Stimulated activated CD8-positive, alpha-beta memory T cell treated with anti-CD3 and anti-CD28 coated beads, Interleukin-4, amount 100 ng/mL, for 1 hour (primary cell): ENCODE results near the gene SPEF2.
"Not testable (repeated sequence)": the region's sequence is repeated elsewhere in the genome, so short reads cannot be mapped to it uniquely, and the experiment has no call there.

Experiments used
- DNase-seq, 2 donors: peaks; one replicate each; pipeline ENCODE4 v3.0.0-alpha.2; 2020; ENCODE audit warnings: low read depth in 2 of 2, low spot score in 1 of 2

SPEF2 gene

DNA sequence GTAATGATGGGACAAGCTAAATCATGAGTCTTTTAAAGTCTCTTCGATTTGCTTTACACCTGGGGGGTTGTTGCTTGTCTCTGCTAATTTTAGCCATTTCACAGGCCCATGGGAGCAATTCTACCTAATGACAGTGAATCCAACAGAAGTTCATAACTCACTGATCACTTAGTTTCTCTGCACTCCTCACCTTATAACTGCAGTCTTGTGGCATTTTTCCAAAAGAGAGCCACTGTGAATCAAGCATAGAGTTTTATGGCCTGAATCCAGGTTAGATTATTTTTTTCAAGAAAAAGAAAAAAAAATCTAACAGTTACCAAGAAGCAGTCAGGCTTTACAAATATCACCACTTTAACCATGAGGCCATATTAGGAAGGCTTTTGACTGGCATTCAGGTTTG lies 237.5 kb downstream of the SPEF2 start:
- no peak for DNase-seq

DNA sequence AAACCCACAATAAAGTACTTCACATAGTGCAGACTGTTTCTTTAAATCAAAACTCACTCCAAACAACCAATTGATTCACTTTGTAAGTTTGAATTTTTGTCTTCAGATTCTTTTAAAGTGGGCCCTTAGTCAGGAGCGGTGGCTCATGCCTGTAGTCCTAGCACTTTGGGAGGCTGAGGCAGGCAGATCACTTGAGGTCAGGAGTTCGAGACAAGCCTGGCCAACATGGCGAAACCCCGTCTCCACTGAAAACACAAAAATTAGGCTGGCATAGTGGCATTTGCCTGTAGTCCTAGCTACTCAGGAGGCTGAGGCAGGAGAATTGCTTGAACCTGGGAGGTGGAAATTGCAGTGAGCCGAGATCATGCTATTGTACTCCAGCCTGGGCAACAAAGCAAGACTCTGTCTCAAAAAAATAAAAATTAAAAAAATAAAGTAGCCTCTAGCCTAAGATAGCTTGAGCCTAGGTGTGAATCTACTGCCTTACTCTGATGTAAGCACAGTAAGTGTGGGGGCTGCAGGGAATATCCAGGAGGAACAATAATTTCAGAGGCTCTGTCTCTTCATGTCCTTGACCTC lies 238.6 kb downstream of the SPEF2 start:
- DNase-seq = not testable (repeated sequence)

DNA sequence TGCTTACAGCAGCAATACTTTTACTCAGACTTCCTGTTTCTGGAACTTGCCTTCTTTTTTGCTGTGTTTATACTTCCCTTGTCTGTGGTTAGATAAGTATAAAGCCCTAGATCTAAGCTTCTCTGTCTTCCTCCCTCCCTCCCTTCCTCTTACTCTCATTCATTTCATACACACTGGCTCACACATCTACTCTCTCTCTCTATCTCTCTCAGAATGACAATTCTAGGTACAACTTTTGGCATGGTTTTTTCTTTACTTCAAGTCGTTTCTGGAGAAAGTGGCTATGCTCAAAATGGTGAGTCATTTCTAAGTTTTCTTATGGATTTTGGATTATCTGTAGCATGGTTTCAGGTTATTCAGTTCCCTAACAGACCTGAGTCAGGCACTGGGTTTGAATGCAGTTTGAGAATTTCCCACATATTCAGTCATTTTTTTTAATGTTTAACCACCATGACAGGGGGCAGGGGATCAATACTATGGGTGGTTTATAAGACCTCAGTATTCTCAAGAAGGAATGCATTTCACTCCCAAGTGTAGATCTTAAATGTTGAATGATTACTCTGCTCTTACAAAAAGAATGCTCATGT lies 239.2 kb downstream of the SPEF2 start, which contains the start of gene IL7R:
TSS of gene IL7R (plus strand) at position 127 of the 587 bp plus-strand sequence. CDS start at position 214, 87 bp downstream.
- DNase-seq = no peak

GRCh38 chr5:35857606-35858205 lies 240.0 kb downstream of the SPEF2 start:
- no peak for DNase-seq

DNA sequence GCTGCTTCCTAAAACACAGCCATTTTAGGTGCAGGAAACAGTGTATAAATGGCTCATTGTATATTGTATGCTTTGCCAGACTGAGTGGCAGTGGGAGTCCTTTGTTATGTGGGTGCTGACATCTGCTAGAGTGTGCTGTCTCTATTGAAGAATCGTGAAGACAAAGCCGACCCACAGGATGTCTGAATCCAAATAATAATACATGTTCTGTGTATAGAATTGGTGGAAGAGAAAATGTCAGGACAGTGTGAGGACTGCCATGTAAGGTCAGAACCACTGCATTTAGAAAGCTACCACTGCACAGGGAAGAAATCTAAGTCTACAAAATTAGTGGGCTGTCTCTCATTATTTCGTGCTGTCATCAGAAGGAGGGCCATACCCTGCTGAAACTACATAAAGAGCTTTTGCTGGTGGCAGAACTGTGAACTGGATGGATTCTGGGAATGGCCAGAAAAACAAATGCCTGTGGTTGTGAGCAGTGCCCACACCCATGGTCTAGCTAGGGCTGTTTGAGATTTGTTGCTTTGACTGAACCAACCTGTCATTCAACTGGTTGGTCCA lies 241.5 kb downstream of the SPEF2 start:
- no peak for DNase-seq

- no peak for DNase-seq
Observed at GRCh38 chr5:35860686-35861085, 243.0 kb downstream of the SPEF2 start.

- DNase-seq = no peak
Observed at GRCh38 chr5:35861718-35862117, 244.1 kb downstream of the SPEF2 start.

DNA sequence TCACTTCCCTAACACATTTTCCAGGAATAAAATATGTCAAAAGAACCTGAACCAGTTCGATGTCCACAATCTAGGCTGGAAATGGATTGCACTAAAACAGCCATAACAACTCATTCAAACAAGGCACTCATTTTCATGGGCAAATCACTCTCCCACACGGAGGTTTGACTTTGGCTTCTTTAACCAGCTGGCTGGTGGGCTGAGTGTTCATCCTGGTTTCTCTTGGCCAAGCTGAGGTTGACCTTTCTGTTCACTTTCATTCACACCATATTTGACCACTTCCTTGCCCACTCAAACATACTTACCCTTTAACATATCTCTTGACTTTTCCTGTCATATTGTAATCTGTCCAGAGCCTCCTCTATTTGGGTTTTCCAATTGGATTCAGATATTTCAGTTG lies 244.5 kb downstream of the SPEF2 start:
- no peak for DNase-seq

GRCh38 chr5:35863159-35863558 lies 245.5 kb downstream of the SPEF2 start:
- no peak for DNase-seq
